CD8-positive, alpha-beta memory T cell (primary cell): ENCODE measurements around the gene KLHDC3. TPM values are rescaled to one million over a fixed set of nuclear protein-coding genes. Genes with fewer than 3 reads are reported as not detected.

Experiments
- CTCF ChIA-PET: fragments of 350-600 bp; sonication (Branson Sonifier 250); formaldehyde crosslinking; loops from one replicate; lab custom pipeline; 2021; ENCODE audit warnings: antibody characterized with exemption; lab: Charles Lee
- POLR2A ChIA-PET: fragments of 350-600 bp; sonication (Branson Sonifier 250); formaldehyde crosslinking; loops from one replicate; lab custom pipeline; 2021; ENCODE audit warnings: antibody characterized with exemption; lab: Charles Lee
- DNase-seq, 5 donors: peaks; one replicate each; pipeline versions ENCODE4 v3.0.0 to v3.0.0-alpha.2; 2020 to 2022; ENCODE audit warnings: mixed read lengths in 1 of 5
- H3K27ac ChIP-seq: one replicate; pipeline ENCODE4 v1.7.0; 2013; ENCODE audit warnings: low read depth, mild to moderate bottlenecking, low read length, moderate library complexity
- H3K27me3 ChIP-seq: 2 replicates; pipeline ENCODE4 v1.7.0; 2013; ENCODE audit warnings: low read length, mild to moderate bottlenecking; ENCODE audit not compliant: insufficient read depth, poor library complexity, severe bottlenecking
- H3K36me3 ChIP-seq: 2 replicates; pipeline ENCODE4 v1.7.0; 2013; ENCODE audit warnings: mild to moderate bottlenecking, low read length, moderate library complexity; ENCODE audit not compliant: insufficient read depth
- H3K4me1 ChIP-seq: 2 replicates; pipeline ENCODE4 v1.7.0; 2013; ENCODE audit warnings: mild to moderate bottlenecking, low read length, moderate library complexity; ENCODE audit not compliant: insufficient read depth
- H3K4me3 ChIP-seq: 2 replicates; pipeline ENCODE4 v1.7.0; 2013; ENCODE audit warnings: mild to moderate bottlenecking, low read length
- H3K9me3 ChIP-seq: 2 replicates; pipeline ENCODE4 v1.7.0; 2013; ENCODE audit warnings: mild to moderate bottlenecking, low read length
- H3K27ac Mint-ChIP-seq, 8 donors: one replicate each; pipeline ENCODE4 v1.8.0; 2020 to 2021; ENCODE audit warnings: mixed read lengths in 8 of 8, mild to moderate bottlenecking in 6 of 8, inconsistent platforms in 3 of 8, moderate library complexity in 3 of 8
- H3K27me3 Mint-ChIP-seq, 2 donors: one replicate each; pipeline ENCODE4 v1.8.0; 2020 to 2021; ENCODE audit warnings: mixed read lengths in 2 of 2, mild to moderate bottlenecking in 1 of 2, moderate library complexity in 1 of 2
- H3K36me3 Mint-ChIP-seq, 3 donors: one replicate each; pipeline ENCODE4 v1.8.0; 2020 to 2021; ENCODE audit warnings: mixed read lengths in 3 of 3, inconsistent platforms in 1 of 3, mild to moderate bottlenecking in 1 of 3
- H3K4me1 Mint-ChIP-seq, 3 donors: one replicate each; pipeline ENCODE4 v1.8.0; 2020 to 2021; ENCODE audit warnings: mixed read lengths in 3 of 3, inconsistent platforms in 1 of 3, mild to moderate bottlenecking in 1 of 3
- H3K4me3 Mint-ChIP-seq, 7 donors: one replicate each; pipeline ENCODE4 v1.8.0; 2020 to 2021; ENCODE audit warnings: mixed read lengths in 7 of 7, mild to moderate bottlenecking in 6 of 7, moderate library complexity in 4 of 7, inconsistent platforms in 2 of 7
- H3K9me3 Mint-ChIP-seq, 5 donors: one replicate each; pipeline ENCODE4 v1.8.0; 2020 to 2022; ENCODE audit warnings: mixed read lengths in 5 of 5, mild to moderate bottlenecking in 3 of 5, moderate library complexity in 2 of 5, inconsistent platforms in 1 of 5
- polyA plus RNA-seq: library from polyadenylated mRNA; unstranded; fragments of 300-500 nt; fragmentation: Illumina TruSeq; gene quantifications from one replicate; pipeline ENCODE4 v1.2.3, GENCODE V29; 2021
- total RNA-seq, 2 experiments: library from RNA; stranded (reverse); gene quantifications; one replicate each; pipeline ENCODE4 v1.2.3, GENCODE V29; 2021

The KLHDC3 gene
- total and polyA plus RNA-seq, 3 experiments from 2014 or later = 73.5 to 90.7 (median 74.1) TPM

DNA sequence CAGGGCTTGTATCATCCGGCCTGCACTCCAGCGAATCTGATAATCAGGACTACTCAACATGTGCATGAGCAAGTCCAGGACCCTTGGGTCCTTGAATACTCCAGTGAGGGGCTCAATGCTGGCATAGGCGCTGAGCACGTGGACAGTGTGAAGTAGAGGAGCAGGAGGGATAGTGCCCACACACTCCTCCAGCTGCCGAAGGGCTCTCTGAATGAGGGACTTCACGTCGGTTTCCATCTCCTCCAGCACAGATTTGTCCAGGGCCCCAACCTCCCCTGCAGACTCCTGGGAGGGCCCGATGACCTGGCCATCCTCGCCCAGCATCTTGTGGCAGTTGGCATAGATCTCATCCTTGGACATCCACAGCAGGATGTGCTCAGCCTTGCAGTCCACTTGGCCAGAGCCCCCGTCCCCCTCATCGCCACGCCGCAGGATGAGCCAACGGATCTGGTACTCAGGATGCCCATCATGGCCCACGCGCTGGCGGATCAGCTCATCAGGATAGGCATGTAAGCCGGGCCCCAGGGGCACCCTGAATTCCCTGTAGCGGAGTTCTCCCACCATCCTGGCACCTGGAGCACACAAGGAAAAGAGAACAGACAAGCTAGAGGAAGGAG, 38.3 kb downstream of the KLHDC3 start:
- H3K27ac ChIP-seq = peak overlapping the region; percentile 88
- no peaks in the 10 kb centered on the region for H3K27me3 ChIP-seq
- H3K36me3 Mint-ChIP-seq = peaks cover 6 to 53% (median 6%) of the 10 kb centered on the region in 3 donors
- no peak for DNase-seq
- peak overlapping the region; percentile 55 for H3K4me3 ChIP-seq
- CTCF ChIA-PET = no interaction called here
- peaks cover 0 to 2% of the 10 kb centered on the region in 2 donors for H3K27me3 Mint-ChIP-seq
- H3K4me3 Mint-ChIP-seq = peak overlapping the region; percentile 89 to 97 (median 92)
- POLR2A ChIA-PET = interaction anchor here (0.6 kb wide), 1 partner anchor 68 kb away, joined by 3 read pairs; the partner anchor contains the start of gene PPP2R5D
- H3K9me3 Mint-ChIP-seq = no peaks in the 10 kb centered on the region
- peak overlapping the region; percentile 85 to 100 (median 95) for H3K27ac Mint-ChIP-seq
- peaks cover 18% of the 10 kb centered on the region for H3K4me1 ChIP-seq
- peaks cover 28 to 46% (median 43%) of the 10 kb centered on the region in 3 donors for H3K4me1 Mint-ChIP-seq
- no peaks in the 10 kb centered on the region for H3K9me3 ChIP-seq
- peaks cover 24% of the 10 kb centered on the region for H3K36me3 ChIP-seq

DNA sequence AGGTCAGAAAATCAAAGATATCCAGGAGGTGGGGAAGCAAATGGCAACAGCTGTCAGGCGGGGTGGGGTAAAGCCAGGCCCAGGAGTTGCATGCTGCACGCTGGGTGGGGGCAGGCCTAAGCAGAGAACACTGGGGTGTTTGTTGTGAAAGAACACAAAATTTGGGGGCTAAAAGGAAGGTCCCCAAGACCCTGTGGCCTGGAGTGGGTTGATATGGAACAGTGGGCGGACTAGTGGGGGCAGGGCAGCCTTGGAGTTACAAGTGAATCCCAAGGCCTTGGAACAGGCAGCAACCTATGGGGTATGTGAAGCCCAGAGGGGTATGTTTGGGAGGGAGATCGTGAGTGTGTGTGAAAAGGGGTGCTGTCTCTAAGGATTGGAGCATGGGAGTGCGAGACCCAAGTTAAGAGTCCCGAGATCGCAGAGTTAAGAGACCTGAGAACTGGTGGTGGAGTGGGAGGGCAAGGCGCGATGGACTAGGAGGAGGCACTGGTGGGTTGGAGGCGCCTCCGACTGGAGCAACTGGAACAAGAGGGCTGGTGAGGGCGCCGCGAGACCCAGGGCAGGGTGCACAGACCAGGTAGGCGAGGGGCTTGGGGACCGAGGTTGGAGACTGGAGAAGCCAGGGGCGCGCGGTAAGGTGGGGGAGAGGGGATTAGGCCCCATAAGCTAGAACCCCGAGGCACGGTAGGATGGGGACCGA, 38.9 kb downstream of the KLHDC3 start:
- Mint-ChIP-seq H3K36me3 (peaks cover 6 to 55% (median 6%) of the 10 kb centered on the region in 3 donors), H3K4me1 (peaks cover 31 to 49% (median 48%) of the 10 kb centered on the region in 3 donors), H3K27me3 (peaks cover 0 to 2% of the 10 kb centered on the region in 2 donors), H3K9me3 (no peaks in the 10 kb centered on the region), H3K4me3 (peak overlapping the region; percentile 89 to 97 (median 92)), H3K27ac (peak overlapping the region; percentile 85 to 100 (median 96))
- Histone ChIP-seq H3K9me3 (no peaks in the 10 kb centered on the region), H3K4me1 (peaks cover 21% of the 10 kb centered on the region), H3K4me3 (peak overlapping the region; percentile 55), H3K27me3 (no peaks in the 10 kb centered on the region), H3K27ac (peak overlapping the region; percentile 88), H3K36me3 (peaks cover 29% of the 10 kb centered on the region)
- CTCF ChIA-PET = interaction anchor here (1.2 kb wide), 1 partner anchor 37 kb away, joined by 3 read pairs; no protein-coding TSS in a partner anchor
- peak in 1 of 5 donors; percentile 15 for DNase-seq
- POLR2A ChIA-PET = interaction anchor here (0.6 to 2.2 kb wide), 5 partner anchors 32 to 122 kb away, joined by 3 to 13 read pairs (median 4); partner anchors contain the start of genes KLHDC3, MEA1, PPP2R5D and RRP36

DNA sequence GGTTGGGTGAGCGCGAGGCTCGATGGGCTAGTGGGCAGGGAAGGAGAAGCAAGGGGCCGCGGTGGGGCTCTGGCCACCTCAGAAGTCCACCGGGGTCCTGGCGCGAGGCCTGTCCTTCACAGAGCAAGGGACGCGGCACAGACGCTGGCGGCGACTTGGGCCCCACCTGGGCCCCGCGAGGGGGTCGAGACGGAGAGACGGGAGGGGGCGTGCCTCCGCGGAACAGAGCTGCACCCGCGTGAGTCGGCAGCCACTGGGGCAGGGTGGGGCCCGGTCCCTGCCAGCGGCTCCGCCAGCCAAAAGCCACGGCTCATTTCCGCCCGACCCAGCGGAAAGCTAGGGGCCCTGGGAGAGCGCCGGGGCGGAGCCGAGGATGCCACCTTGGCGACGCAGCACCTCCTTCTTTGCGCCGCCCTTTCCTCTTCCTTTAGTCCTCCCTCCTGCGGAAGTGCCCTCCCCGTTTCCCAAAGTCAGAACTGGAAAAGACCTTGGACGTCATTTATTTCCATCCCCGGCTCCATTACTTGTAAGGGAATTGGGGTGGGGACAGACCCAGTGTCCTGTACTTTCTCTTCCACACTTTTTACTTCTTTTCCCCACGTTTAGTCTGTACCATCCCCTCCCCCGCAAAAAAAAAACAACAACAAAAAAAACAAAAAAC, 39.6 kb downstream of the KLHDC3 start, which contains the start of gene CUL7:
TSS of gene CUL7 (minus strand) at position 307 of the 661 bp plus-strand sequence. CDS start 1,063 bp downstream, outside the sequence.
- no peaks in the 10 kb centered on the region for H3K27me3 ChIP-seq
- Mint-ChIP-seq H3K27ac (peak within 1 kb of the TSS; percentile 93 to 100 (median 96)), H3K36me3 (peaks cover 6 to 56% (median 6%) of the 10 kb centered on the region in 3 donors), H3K4me3 (peak within 1 kb of the TSS; percentile 89 to 97 (median 92)), H3K4me1 (peaks cover 36 to 56% (median 55%) of the 10 kb centered on the region in 3 donors), H3K27me3 (peaks cover 0 to 2% of the 10 kb centered on the region in 2 donors), H3K9me3 (no peaks in the 10 kb centered on the region)
- ChIA-PET POLR2A (interaction anchor here (0.6 to 2.2 kb wide), 8 partner anchors 33 to 1184 kb away, joined by 3 to 13 read pairs (median 4); partner anchors contain the start of genes CNPY3, KLHDC3, MEA1 and PEX6), CTCF (interaction anchor here (0.9 to 1.2 kb wide), 3 partner anchors 38 to 90 kb away, joined by 3 to 4 read pairs (median 3); partner anchors contain the start of genes KLHDC3 and MEA1)
- DNase-seq = peak; percentile 85 to 93 (median 89)
- peak within 1 kb of the TSS; percentile 88 for H3K27ac ChIP-seq
- peak within 1 kb of the TSS; percentile 55 for H3K4me3 ChIP-seq
- no peaks in the 10 kb centered on the region for H3K9me3 ChIP-seq
- peaks cover 27% of the 10 kb centered on the region for H3K4me1 ChIP-seq
- peaks cover 29% of the 10 kb centered on the region for H3K36me3 ChIP-seq

DNA sequence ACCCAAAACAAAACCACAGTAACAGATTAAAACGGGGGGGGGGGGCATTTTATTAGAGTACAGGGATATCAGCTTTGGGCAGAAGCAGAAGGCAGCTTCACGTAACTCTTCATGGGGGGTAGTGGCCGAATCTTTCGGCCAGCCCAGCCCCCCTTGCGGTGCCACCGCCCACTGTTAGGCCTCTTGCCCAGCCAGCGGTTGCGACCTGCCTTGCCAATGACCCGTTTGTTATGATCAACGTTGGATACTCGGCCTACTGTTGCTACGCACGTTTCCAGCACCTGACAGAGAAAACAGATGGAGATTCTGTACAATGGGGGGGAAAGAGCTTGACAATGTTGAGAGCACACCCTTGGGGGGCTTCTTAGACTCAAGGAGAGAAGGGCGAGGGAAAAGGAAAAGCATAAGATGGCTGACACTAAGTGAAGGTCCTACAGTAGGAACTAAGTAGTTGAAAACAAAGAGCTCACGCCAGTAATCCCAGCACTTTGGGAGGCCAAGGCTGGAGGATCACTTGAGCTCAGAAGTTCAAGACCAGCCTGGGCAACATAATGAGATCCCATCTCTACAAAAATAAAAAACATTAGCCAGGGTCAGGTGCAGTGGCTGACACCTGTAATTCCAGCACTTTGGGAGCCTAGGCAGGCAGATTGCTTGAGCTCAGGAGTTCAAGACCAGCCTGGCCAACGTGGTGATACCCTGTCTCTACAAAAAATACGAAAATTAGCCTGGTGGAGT, 40.3 kb downstream of the KLHDC3 start:
- DNase-seq = no peak
- Histone ChIP-seq H3K4me1 (peaks cover 30% of the 10 kb centered on the region), H3K4me3 (peak overlapping the region; percentile 55), H3K9me3 (no peaks in the 10 kb centered on the region), H3K36me3 (peaks cover 27% of the 10 kb centered on the region), H3K27me3 (no peaks in the 10 kb centered on the region), H3K27ac (peak overlapping the region; percentile 88)
- CTCF ChIA-PET = interaction anchor here (0.9 to 1.3 kb wide), 5 partner anchors 38 to 89 kb away, joined by 3 to 4 read pairs (median 3); partner anchors contain the start of genes KLHDC3, MEA1 and PPP2R5D
- POLR2A ChIA-PET = interaction anchor here (0.5 to 2.2 kb wide), 11 partner anchors 31 to 1267 kb away, joined by 3 to 13 read pairs (median 4); partner anchors contain the start of genes CNPY3, KLHDC3, MEA1 and PEX6
- Mint-ChIP-seq H3K27ac (peak overlapping the region; percentile 93 to 100 (median 96)), H3K4me1 (peaks cover 43 to 63% (median 62%) of the 10 kb centered on the region in 3 donors), H3K36me3 (peaks cover 6 to 59% (median 6%) of the 10 kb centered on the region in 3 donors), H3K9me3 (no peaks in the 10 kb centered on the region), H3K4me3 (peak overlapping the region; percentile 89 to 97 (median 92)), H3K27me3 (peaks cover 0 to 2% of the 10 kb centered on the region in 2 donors)

DNA sequence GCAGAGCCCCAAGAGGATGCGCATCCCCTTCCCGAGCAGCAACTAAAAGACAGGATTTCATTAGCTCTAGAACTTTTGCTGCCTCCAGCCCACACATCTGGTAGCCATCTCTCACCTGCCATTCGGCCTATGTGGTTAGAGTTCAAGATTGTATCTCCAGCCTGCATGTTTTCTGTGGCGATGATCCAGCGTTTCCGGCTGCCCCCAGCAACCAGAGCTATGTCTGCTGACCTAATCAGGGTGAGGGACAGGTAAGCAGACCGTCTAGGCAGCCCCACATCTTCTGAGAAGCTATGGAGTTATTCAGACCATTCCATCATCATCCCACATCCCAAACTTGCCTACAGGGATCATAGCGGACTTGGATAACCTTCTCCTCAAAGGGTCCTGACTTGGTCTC, 41.9 kb downstream of the KLHDC3 start:
- peak overlapping the region in 4 of 8 donors; percentile 44 to 93 (median 68) for H3K27ac Mint-ChIP-seq
- no peaks in the 10 kb centered on the region for H3K27me3 ChIP-seq
- H3K27ac ChIP-seq = no peak overlapping the region
- no peak for DNase-seq
- POLR2A ChIA-PET = no interaction called here
- peaks cover 0 to 2% of the 10 kb centered on the region in 2 donors for H3K27me3 Mint-ChIP-seq
- CTCF ChIA-PET = no interaction called here
- H3K9me3 ChIP-seq = no peaks in the 10 kb centered on the region
- peaks cover 0 to 51% (median 6%) of the 10 kb centered on the region in 3 donors for H3K36me3 Mint-ChIP-seq
- no peaks in the 10 kb centered on the region for H3K9me3 Mint-ChIP-seq
- H3K4me1 Mint-ChIP-seq = peaks cover 52 to 71% (median 70%) of the 10 kb centered on the region in 3 donors
- H3K4me3 Mint-ChIP-seq = peak overlapping the region in 6 of 7 donors; percentile 15 to 97 (median 21)
- H3K4me1 ChIP-seq = peaks cover 40% of the 10 kb centered on the region
- H3K4me3 ChIP-seq = no peak overlapping the region
- H3K36me3 ChIP-seq = peaks cover 18% of the 10 kb centered on the region

DNA sequence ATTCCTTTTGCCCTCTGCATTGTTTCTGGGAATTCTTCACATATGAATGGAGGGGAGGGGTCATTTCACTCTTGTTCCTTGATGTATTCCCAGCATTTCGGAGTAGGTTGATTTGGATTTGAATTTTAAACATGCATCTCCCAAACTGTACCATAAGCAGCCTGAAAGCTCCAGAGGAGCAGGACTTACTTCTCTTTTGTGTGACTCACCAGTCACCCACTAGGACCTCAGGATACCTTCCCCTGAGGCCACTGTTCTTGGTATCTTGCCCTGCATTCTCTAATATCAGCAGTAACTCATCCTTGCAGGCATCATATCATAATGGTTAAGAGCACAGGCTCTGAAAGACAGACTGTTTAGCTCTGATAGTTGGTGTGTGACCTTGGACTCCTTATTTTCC, 44.5 kb downstream of the KLHDC3 start:
- DNase-seq = no peak
- Histone ChIP-seq H3K4me3 (peak overlapping the region; percentile 93), H3K27me3 (no peaks in the 10 kb centered on the region), H3K36me3 (peaks cover 18% of the 10 kb centered on the region), H3K4me1 (peaks cover 28% of the 10 kb centered on the region), H3K9me3 (no peaks in the 10 kb centered on the region), H3K27ac (peak overlapping the region; percentile 94)
- ChIA-PET CTCF (interaction anchor here (0.8 to 1.2 kb wide), 2 partner anchors 46 to 171 kb away, joined by 3 read pairs; no protein-coding TSS in a partner anchor), POLR2A (interaction anchor here (1.1 to 2.6 kb wide), 5 partner anchors 37 to 114 kb away, joined by 3 to 24 read pairs (median 7); partner anchors contain the start of genes KLHDC3, MEA1, PEX6 and PPP2R5D)
- Mint-ChIP-seq H3K27me3 (no peaks in the 10 kb centered on the region), H3K9me3 (no peaks in the 10 kb centered on the region), H3K4me1 (peaks cover 39 to 61% (median 59%) of the 10 kb centered on the region in 3 donors), H3K36me3 (peaks cover 3 to 58% (median 9%) of the 10 kb centered on the region in 3 donors), H3K4me3 (peak overlapping the region; percentile 95 to 99 (median 98)), H3K27ac (peak overlapping the region; percentile 82 to 100 (median 100))
